ENCODE data around the gene ERN1. TPM values are rescaled to one million over a fixed set of nuclear protein-coding genes. Genes with fewer than 3 reads are reported as not detected.

Gene ERN1
- total and polyA plus RNA-seq, 2 of the 13 experiments (the other 11 are each of a cell fraction or from before 2014, with no cell fraction given) = 6.0 to 12.7 TPM

DNA sequence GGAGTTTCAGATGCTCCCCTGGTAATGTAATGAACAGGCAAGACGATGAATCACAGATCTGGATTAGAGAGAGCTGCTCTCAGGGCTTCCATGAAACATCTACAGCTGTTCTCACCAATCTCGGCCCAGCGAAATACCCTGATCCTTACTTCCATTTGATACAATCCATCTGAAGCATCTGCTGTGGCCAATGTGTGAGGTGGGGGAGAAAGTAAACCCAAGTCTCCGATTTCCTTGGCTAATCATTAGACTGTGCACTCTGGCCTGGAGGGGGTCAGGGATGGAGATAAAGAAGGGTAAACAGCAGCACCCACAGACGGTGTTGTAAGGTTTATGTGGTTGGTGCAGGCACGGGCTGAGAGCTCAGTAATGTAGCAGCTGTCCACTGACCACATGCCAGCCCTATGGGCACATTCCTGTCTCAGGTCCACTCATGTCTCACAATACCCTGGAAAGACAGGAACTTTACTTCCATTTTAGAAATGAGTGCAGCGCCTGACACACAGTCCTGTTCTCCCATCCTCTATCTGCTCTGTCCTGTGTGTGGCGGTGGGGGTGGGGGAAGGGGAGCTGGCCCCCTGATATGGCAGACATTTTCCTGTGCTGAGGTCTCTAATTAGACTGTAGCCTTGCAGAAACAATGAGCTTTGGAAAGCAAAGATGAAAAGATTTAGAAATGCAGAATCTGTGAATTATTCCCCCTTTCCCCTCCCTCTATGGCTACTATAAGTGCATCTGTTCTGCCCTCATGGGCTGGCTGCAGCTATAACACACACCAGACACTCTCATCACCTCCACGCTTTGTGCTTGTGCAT, 48.3 kb upstream of the ERN1 start (continued):
- TF ChIP-seq GABPA (IDR thresholded peaks at IDR 0.05; ENCODE audit: low read depth, low read length) (no peak), GABPA (CRISPR knock-in tag; IDR thresholded peaks at IDR 0.05; ENCODE audit: low read depth) (no peak), CEBPB (IDR thresholded peaks at IDR 0.05; ENCODE audit: borderline replicate concordance, low read depth, low read length) (0 out of 2 replicates have a peak, but pooled peaks have one; percentile 25), ZNF264 (CRISPR knock-in tag; IDR thresholded peaks at IDR 0.05) (0 out of 2 replicates have a peak, but pooled peaks have one; percentile 41), ZNF570 (CRISPR knock-in tag; IDR thresholded peaks at IDR 0.05; ENCODE audit: borderline replicate concordance) (no peak), FOXC1 (CRISPR knock-in tag; IDR thresholded peaks at IDR 0.05; ENCODE audit: borderline replicate concordance) (0 out of 2 replicates have a peak, but pooled peaks have one; percentile 35), TEAD2 (CRISPR knock-in tag; IDR thresholded peaks at IDR 0.05) (no peak), GTF3A (CRISPR knock-in tag; conservative IDR thresholded peaks at IDR 0.05) (no peak), ZNF274 (CRISPR knock-in tag; IDR thresholded peaks at IDR 0.05) (no peak), ZBTB21 (CRISPR knock-in tag; IDR thresholded peaks at IDR 0.05) (0 out of 2 replicates have a peak, but pooled peaks have one; percentile 33), ZNF569 (CRISPR knock-in tag; IDR thresholded peaks at IDR 0.05; ENCODE audit: borderline replicate concordance) (no peak), NFYC (CRISPR knock-in tag; IDR thresholded peaks at IDR 0.05) (peak; percentile 29; the same call in 1 of the 2 replicates), HNRNPK (IDR thresholded peaks at IDR 0.05; ENCODE audit: low read depth, low read length, poor library complexity, severe bottlenecking) (no peak)
- TF ChIP-seq, protein P1, sequence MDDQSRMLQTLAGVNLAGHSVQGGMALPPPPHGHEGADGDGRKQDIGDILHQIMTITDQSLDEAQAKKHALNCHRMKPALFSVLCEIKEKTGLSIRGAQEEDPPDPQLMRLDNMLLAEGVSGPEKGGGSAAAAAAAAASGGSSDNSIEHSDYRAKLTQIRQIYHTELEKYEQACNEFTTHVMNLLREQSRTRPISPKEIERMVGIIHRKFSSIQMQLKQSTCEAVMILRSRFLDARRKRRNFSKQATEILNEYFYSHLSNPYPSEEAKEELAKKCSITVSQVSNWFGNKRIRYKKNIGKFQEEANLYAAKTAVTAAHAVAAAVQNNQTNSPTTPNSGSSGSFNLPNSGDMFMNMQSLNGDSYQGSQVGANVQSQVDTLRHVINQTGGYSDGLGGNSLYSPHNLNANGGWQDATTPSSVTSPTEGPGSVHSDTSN (CRISPR knock-in tag; IDR thresholded peaks at IDR 0.05; ENCODE audit: borderline replicate concordance) = no peak
- TF ChIP-seq, protein P2, sequence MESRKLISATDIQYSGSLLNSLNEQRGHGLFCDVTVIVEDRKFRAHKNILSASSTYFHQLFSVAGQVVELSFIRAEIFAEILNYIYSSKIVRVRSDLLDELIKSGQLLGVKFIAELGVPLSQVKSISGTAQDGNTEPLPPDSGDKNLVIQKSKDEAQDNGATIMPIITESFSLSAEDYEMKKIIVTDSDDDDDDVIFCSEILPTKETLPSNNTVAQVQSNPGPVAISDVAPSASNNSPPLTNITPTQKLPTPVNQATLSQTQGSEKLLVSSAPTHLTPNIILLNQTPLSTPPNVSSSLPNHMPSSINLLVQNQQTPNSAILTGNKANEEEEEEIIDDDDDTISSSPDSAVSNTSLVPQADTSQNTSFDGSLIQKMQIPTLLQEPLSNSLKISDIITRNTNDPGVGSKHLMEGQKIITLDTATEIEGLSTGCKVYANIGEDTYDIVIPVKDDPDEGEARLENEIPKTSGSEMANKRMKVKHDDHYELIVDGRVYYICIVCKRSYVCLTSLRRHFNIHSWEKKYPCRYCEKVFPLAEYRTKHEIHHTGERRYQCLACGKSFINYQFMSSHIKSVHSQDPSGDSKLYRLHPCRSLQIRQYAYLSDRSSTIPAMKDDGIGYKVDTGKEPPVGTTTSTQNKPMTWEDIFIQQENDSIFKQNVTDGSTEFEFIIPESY (CRISPR knock-in tag; IDR thresholded peaks at IDR 0.05) = no peak
- TF ChIP-seq, protein P3, sequence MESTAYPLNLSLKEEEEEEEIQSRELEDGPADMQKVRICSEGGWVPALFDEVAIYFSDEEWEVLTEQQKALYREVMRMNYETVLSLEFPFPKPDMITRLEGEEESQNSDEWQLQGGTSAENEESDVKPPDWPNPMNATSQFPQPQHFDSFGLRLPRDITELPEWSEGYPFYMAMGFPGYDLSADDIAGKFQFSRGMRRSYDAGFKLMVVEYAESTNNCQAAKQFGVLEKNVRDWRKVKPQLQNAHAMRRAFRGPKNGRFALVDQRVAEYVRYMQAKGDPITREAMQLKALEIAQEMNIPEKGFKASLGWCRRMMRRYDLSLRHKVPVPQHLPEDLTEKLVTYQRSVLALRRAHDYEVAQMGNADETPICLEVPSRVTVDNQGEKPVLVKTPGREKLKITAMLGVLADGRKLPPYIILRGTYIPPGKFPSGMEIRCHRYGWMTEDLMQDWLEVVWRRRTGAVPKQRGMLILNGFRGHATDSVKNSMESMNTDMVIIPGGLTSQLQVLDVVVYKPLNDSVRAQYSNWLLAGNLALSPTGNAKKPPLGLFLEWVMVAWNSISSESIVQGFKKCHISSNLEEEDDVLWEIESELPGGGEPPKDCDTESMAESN (CRISPR knock-in tag; conservative IDR thresholded peaks at IDR 0.05) = 0 out of 2 replicates have a peak, but pooled peaks have one; percentile 51
- TF ChIP-seq, protein P4, sequence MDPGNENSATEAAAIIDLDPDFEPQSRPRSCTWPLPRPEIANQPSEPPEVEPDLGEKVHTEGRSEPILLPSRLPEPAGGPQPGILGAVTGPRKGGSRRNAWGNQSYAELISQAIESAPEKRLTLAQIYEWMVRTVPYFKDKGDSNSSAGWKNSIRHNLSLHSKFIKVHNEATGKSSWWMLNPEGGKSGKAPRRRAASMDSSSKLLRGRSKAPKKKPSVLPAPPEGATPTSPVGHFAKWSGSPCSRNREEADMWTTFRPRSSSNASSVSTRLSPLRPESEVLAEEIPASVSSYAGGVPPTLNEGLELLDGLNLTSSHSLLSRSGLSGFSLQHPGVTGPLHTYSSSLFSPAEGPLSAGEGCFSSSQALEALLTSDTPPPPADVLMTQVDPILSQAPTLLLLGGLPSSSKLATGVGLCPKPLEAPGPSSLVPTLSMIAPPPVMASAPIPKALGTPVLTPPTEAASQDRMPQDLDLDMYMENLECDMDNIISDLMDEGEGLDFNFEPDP (CRISPR knock-in tag; conservative IDR thresholded peaks at IDR 0.05) = no peak
- TF ChIP-seq, protein P5, sequence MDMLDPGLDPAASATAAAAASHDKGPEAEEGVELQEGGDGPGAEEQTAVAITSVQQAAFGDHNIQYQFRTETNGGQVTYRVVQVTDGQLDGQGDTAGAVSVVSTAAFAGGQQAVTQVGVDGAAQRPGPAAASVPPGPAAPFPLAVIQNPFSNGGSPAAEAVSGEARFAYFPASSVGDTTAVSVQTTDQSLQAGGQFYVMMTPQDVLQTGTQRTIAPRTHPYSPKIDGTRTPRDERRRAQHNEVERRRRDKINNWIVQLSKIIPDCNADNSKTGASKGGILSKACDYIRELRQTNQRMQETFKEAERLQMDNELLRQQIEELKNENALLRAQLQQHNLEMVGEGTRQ (IDR thresholded peaks at IDR 0.05; ENCODE audit: low read depth, low read length) = no peak
- TF ChIP-seq, protein P5 (CRISPR knock-in tag; IDR thresholded peaks at IDR 0.05; ENCODE audit: borderline replicate concordance) = no peak
- TF ChIP-seq, protein P6, sequence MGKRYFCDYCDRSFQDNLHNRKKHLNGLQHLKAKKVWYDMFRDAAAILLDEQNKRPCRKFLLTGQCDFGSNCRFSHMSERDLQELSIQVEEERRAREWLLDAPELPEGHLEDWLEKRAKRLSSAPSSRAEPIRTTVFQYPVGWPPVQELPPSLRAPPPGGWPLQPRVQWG (CRISPR knock-in tag; IDR thresholded peaks at IDR 0.05; ENCODE audit: borderline replicate concordance, low read depth) = no peak

All from HepG2 (cell line).